ENCODE measurements around the gene LCE3B. TPM values are rescaled to one million over a fixed set of nuclear protein-coding genes. Genes with fewer than 3 reads are reported as not detected.
"Not testable (repeated sequence)": the region's sequence is repeated elsewhere in the genome, so short reads cannot be mapped to it uniquely, and the experiment has no call there.

The LCE3B gene, protein sequence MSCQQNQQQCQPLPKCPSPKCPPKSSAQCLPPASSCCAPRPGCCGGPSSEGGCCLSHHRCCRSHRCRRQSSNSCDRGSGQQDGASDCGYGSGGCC
- not detected for total RNA-seq

- no peak for TF ChIP-seq CTCF (IDR thresholded peaks at IDR 0.05)
- DNase-seq (ENCODE audit: low spot score), result no peak
- ATAC-seq (ENCODE audit: low FRiP score), result no peak
Measured at GRCh38 chr1:152613511-152613910, at the start of gene LCE3B. Gene LCE3B (plus strand): TSS chr1:152613811. CDS start chr1:152613811, 0 bp downstream.

GRCh38 chr1:152565115-152565514 is 48.5 kb upstream of the LCE3B start:
- no peak for TF ChIP-seq CTCF (IDR thresholded peaks at IDR 0.05)
- DNase-seq (ENCODE audit: low spot score) (no peak), ATAC-seq (ENCODE audit: low FRiP score) (no peak)

DNA sequence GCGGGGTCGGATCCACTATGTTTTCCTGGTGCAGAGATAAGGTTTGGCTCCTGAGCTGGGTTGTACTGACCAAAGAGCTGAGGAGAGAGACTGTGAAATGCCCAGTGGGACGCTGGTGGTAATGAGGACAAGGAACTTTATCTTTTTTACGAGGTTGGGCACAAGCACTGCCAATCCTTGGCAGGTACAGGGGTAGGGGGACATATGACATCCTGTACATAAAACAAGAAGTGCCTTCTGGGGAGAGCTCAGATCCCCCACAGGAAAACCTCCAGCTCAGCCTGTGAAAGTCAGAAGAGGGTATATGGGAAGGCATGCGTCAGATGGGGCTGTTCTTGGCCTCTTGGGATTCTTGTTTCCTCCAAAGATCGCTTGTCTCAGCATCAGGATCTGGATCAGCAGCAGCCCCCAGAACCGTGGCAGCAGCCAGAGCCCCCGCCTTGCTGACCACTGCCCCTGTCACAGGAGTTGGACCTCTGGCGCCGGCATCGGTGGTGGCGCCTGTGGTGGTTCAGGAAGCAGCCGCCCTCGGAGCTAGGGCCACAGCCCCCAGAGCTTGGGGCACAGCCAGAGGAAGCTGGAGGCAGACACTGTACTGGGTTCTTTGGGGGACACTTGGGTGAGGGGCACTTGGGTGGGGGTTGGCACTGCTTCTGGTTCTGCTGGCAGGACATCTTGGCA is 47.9 kb upstream of the LCE3B start:
- TF ChIP-seq CTCF (IDR thresholded peaks at IDR 0.05), result no peak
- ATAC-seq (ENCODE audit: low FRiP score) (no peak), DNase-seq (ENCODE audit: low spot score) (no peak)

- no peak for ATAC-seq (ENCODE audit: low FRiP score)
- TF ChIP-seq CTCF (IDR thresholded peaks at IDR 0.05), result no peak
Measured at GRCh38 chr1:152566681-152567080, 46.9 kb upstream of the LCE3B start, which contains the start of gene LCE3E. Gene LCE3E (minus strand): TSS chr1:152566780. CDS start chr1:152566208, 572 bp downstream.

GRCh38 chr1:152577168-152577567 is 36.4 kb upstream of the LCE3B start:
- ATAC-seq (ENCODE audit: low FRiP score) (no peak), DNase-seq (ENCODE audit: low spot score) (no peak)
- no peak for TF ChIP-seq CTCF (IDR thresholded peaks at IDR 0.05)

More at GRCh38 chr1:152566681-152567080, 46.9 kb upstream of the LCE3B start, which contains the start of gene LCE3E:
- DNase-seq (ENCODE audit: low spot score), result no peak

GRCh38 chr1:152579526-152579925 is 34.1 kb upstream of the LCE3B start:
- not testable (repeated sequence) for DNase-seq (ENCODE audit: low spot score); ATAC-seq (ENCODE audit: low FRiP score)

GRCh38 chr1:152580433-152580832 is 33.2 kb upstream of the LCE3B start, which contains the start of gene LCE3D:
Gene LCE3D (minus strand): TSS chr1:152580516. CDS start chr1:152579936, 580 bp downstream.
- DNase-seq (ENCODE audit: low spot score) (no peak), ATAC-seq (ENCODE audit: low FRiP score) (no peak)

More at GRCh38 chr1:152580433-152580832, 33.2 kb upstream of the LCE3B start, which contains the start of gene LCE3D:
- no peak for TF ChIP-seq CTCF (IDR thresholded peaks at IDR 0.05)

All from omental fat pad (tissue), 4 donors.